Esophagus (tissue), 2 donors: ENCODE measurements around the gene ONECUT1. TPM values are rescaled to one million over a fixed set of nuclear protein-coding genes. Genes with fewer than 3 reads are reported as not detected.
A peak's percentile ranks its signal among the peaks of the same experiment; 100 is the strongest.
"Not testable (repeated sequence)": the region's sequence is repeated elsewhere in the genome, so short reads cannot be mapped to it uniquely, and the experiment has no call there.

Source experiments
- H3K27ac ChIP-seq, 2 donors: one replicate each; pipeline ENCODE4 v1.5.1; 2013; ENCODE audit warnings: low read depth in 2 of 2, mild to moderate bottlenecking in 2 of 2, inconsistent platforms in 1 of 2, low read length in 1 of 2, moderate library complexity in 1 of 2
- H3K27me3 ChIP-seq, 2 donors: one replicate each; pipeline ENCODE4 v1.6.1; 2013; ENCODE audit warnings: low read length in 2 of 2, control low read depth in 1 of 2, mild to moderate bottlenecking in 1 of 2; ENCODE audit not compliant: insufficient read depth in 2 of 2, control insufficient read depth in 1 of 2
- H3K36me3 ChIP-seq, 2 donors: one replicate each; pipeline ENCODE4 v1.6.1; 2013; ENCODE audit warnings: low read length in 1 of 2; ENCODE audit not compliant: control insufficient read depth in 2 of 2, insufficient read depth in 2 of 2
- H3K4me1 ChIP-seq, 2 donors: one replicate each; pipeline ENCODE4 v1.6.1; 2013; ENCODE audit warnings: low read length in 1 of 2; ENCODE audit not compliant: control insufficient read depth in 2 of 2, insufficient read depth in 2 of 2
- H3K4me3 ChIP-seq, 2 donors: one replicate each; pipeline ENCODE4 v1.5.1; 2013; ENCODE audit warnings: low read length in 2 of 2, mild to moderate bottlenecking in 2 of 2, low read depth in 1 of 2, moderate library complexity in 1 of 2
- H3K9me3 ChIP-seq, 2 donors: one replicate each; pipeline ENCODE4 v1.6.1; 2013; ENCODE audit warnings: mild to moderate bottlenecking in 2 of 2, low read depth in 1 of 2, low read length in 1 of 2, moderate library complexity in 1 of 2; ENCODE audit not compliant: control insufficient read depth in 2 of 2, insufficient read depth in 1 of 2
- WGBS, 2 donors: extraction: QIAGEN DNeasy Blood & Tissue Kit; methylation state at CpG; one replicate each; pipeline ENCODE4 v1.1.7; 2013; 5-methylcytosine and 5-hydroxymethylcytosine counted together
- polyA plus RNA-seq, 2 donors: library from polyadenylated mRNA; stranded (reverse); fragments of 200-250 nt; gene quantifications; one replicate each; pipeline ENCODE4 v1.2.3, GENCODE V29; 2013
- donor health status: healthy with polysubstance abuse.
- donor health status: Bipolar disorder and iron deficiency.

Gene ONECUT1
- not detected for polyA plus RNA-seq

DNA sequence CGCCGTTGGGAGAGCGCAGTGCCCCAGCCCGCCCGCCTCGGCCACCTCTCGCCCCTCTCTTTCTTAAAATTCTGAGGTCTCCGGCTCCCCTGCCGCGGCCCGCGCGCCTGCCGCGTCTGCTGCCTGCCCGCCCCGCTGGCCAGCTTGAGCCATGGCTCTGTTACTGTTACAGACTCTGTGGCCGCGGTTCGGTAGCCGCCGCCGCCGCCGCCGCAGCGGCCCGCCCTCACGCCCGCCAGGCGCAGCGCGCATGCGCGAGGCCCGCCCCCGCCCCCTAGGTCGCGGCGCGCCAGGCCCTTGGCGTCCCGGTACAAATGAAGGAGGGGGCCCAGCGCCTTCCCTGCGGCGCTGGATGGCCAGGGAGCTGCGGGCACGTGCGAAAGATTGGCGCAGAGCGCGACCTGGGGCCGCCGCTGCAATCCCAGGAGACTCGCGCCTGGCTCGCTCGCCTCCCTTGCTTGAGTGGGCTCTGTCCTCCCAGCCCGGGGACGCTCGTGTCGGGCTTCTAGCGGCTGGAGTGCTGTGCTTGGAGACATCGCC is at the start of gene ONECUT1:
Gene ONECUT1, minus strand, starts transcription at position 168 of the 540 bp plus-strand sequence. CDS start 452 bp downstream, outside the sequence.
- no peaks in the 10 kb centered on the region for H3K36me3 ChIP-seq
- 0 to 1% methylated on average over 54 to 64 of the region's 64 CpGs for WGBS, 2 donors
- H3K9me3 ChIP-seq, result peaks cover 0 to 10% of the 10 kb centered on the region in 2 donors
- H3K4me3 ChIP-seq, result peak within 1 kb of the TSS; percentile 37 to 50
- peaks cover 9 to 13% of the 10 kb centered on the region in 2 donors for H3K4me1 ChIP-seq
- H3K27me3 ChIP-seq, result peaks cover 22 to 39% of the 10 kb centered on the region in 2 donors
- H3K27ac ChIP-seq, result no peak within 1 kb of the TSS

GRCh38 chr15:52834379-52834778 is 44.2 kb upstream of the ONECUT1 start:
- Histone ChIP-seq H3K4me1 (no peaks in the 10 kb centered on the region), H3K36me3 (no peaks in the 10 kb centered on the region), H3K9me3 (peaks cover 0 to 3% of the 10 kb centered on the region in 2 donors), H3K4me3 (no peak overlapping the region), H3K27me3 (no peaks in the 10 kb centered on the region), H3K27ac (no peak overlapping the region)
- WGBS, 2 donors, result 63 to 68% methylated on average over 3 of the region's 3 CpGs

GRCh38 chr15:52824169-52824942 is 34.2 kb upstream of the ONECUT1 start:
- not testable (repeated sequence) for H3K4me1 ChIP-seq, H3K27ac ChIP-seq, H3K4me3 ChIP-seq, H3K27me3 ChIP-seq, H3K36me3 ChIP-seq, H3K9me3 ChIP-seq
- 74 to 77% methylated on average over 14 of the region's 14 CpGs for WGBS, 2 donors

DNA sequence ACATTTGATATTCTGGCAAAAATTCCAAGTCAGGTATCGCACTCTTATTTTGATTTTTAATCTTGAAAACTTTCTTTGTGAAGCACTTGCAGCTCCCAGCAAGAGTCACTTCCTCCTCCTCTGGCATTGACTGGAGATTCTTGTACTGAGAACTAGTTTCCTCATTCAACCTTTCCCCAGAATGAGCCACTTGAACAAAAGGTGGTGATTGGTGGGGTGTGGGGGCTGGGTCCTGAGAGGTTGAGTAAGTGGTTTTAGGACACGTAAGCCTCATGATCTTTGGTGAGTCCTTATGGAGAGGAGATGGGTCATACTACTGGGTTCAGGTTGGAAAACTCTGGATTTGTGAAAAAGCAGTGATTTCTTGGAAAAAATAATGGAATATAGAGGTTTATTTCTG is 32.3 kb upstream of the ONECUT1 start:
- no peaks in the 10 kb centered on the region for H3K36me3 ChIP-seq
- peaks cover 0 to 3% of the 10 kb centered on the region in 2 donors for H3K9me3 ChIP-seq
- no peak overlapping the region for H3K4me3 ChIP-seq
- WGBS, 2 donors, result 72 to 83% methylated on average over 2 of the region's 2 CpGs
- H3K4me1 ChIP-seq, result no peaks in the 10 kb centered on the region
- H3K27ac ChIP-seq, result no peak overlapping the region
- no peaks in the 10 kb centered on the region for H3K27me3 ChIP-seq

- H3K9me3 ChIP-seq, result peaks cover 0 to under 1% of the 10 kb centered on the region in 2 donors
- H3K4me3 ChIP-seq, result no peak overlapping the region
- no peak overlapping the region for H3K27ac ChIP-seq
- no peaks in the 10 kb centered on the region for H3K4me1 ChIP-seq
- 81 to 83% methylated on average over 4 of the region's 4 CpGs for WGBS, 2 donors
- no peaks in the 10 kb centered on the region for H3K36me3 ChIP-seq
- H3K27me3 ChIP-seq, result no peaks in the 10 kb centered on the region
Observed at GRCh38 chr15:52819253-52819652, 29.1 kb upstream of the ONECUT1 start.

DNA sequence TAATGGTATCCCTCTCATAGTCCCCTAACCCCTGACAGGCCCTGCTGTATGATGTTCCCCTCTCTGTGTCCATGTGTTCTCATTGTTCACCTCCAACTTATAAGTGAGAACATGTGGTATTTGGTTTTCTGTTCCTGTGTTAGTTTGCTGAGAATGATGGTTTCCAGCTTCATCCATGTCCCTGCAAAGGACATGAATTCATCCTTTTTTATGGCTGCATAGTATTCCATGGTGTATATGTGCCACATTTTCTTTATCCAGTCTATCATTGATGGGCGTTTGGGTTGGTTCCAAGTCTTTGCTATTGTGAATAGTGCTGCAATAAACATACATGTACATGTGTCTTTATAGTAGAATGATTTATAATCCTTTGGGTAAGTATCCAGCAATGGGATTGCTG is 25.8 kb upstream of the ONECUT1 start:
- H3K36me3 ChIP-seq, H3K27me3 ChIP-seq, H3K9me3 ChIP-seq, H3K4me3 ChIP-seq, H3K4me1 ChIP-seq, H3K27ac ChIP-seq: not testable (repeated sequence)
- WGBS, 2 donors, result 33% methylated on average over 1 of the region's 1 CpG

DNA sequence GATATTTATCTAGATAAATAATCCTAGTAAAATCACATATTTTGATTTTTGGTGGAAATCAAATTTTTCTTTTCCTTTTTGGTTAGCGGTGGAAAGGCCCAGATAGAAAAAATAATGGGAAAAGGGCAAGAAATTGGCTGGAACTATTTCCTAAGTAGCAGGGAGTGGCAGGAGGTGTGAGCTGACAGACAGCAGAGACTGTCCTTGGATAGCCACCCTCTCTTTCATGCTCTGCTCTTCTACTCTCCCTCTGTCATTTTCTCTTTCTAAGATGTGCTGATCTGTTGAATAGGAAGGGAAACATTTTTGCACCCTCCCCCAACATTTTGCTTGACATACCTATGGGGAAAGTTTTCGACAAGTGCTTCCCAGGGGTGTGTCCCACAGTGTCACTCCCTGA is 18.9 kb upstream of the ONECUT1 start:
- Histone ChIP-seq H3K9me3 (no peaks in the 10 kb centered on the region), H3K27ac (no peak overlapping the region), H3K36me3 (no peaks in the 10 kb centered on the region), H3K4me3 (no peak overlapping the region), H3K4me1 (peaks cover 4 to 9% of the 10 kb centered on the region in 2 donors), H3K27me3 (peaks cover 6 to 10% of the 10 kb centered on the region in 2 donors)
- 70 to 78% methylated on average over 2 of the region's 2 CpGs for WGBS, 2 donors

- no peak overlapping the region for H3K27ac ChIP-seq
- H3K36me3 ChIP-seq, result no peaks in the 10 kb centered on the region
- H3K27me3 ChIP-seq, result peaks cover 6 to 16% of the 10 kb centered on the region in 2 donors
- H3K9me3 ChIP-seq, result peaks cover 0 to 3% of the 10 kb centered on the region in 2 donors
- WGBS, 2 donors, result 48 to 62% methylated on average over 1 of the region's 1 CpG
- H3K4me3 ChIP-seq, result no peak overlapping the region
- peaks cover 4 to 13% of the 10 kb centered on the region in 2 donors for H3K4me1 ChIP-seq
Observed at GRCh38 chr15:52808441-52808840, 18.3 kb upstream of the ONECUT1 start.

DNA sequence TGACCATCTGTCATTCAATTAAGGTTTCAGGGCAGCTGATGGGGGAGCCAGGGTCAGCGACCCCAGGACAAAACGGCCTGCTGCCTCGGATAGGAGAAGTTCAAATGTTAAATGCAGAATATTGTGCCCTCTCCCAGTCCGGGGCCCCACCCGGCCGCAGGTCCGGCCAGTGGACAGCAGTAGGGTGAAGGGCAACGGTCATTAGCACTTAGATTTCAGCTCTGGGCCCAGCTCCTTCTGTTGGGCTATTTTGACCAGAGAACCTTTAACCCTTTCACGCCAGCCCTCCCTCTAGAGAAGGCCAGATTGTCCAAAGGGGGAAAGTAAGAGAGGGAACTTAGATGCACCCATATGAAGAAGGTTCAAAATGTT is 16.1 kb upstream of the ONECUT1 start:
- H3K27ac ChIP-seq, result no peak overlapping the region
- WGBS, 2 donors, result 49% methylated on average over 9 of the region's 9 CpGs
- H3K27me3 ChIP-seq, result peaks cover 12 to 29% of the 10 kb centered on the region in 2 donors
- H3K9me3 ChIP-seq, result peaks cover 0 to 8% of the 10 kb centered on the region in 2 donors
- peak overlapping the region in 1 of 2 donors; percentile 44 for H3K4me3 ChIP-seq
- H3K36me3 ChIP-seq, result no peaks in the 10 kb centered on the region
- H3K4me1 ChIP-seq, result peaks cover 4 to 13% of the 10 kb centered on the region in 2 donors
